Hypothalamus (tissue), 51 donors: ENCODE data around the gene CCDC107.

ENCODE experiments used
- DNase-seq, 51 donors: peaks; one replicate each; lab custom pipeline; 2025; lab: John Stamatoyannopoulos, UW

The CCDC107 gene

GRCh38 chr9:35658968-35659220 is 802 bp downstream of the CCDC107 start:
- peak in 8 of 51 donors; percentile 13 to 46 (median 20) for DNase-seq

- DNase-seq: no peak
These were observed 1.2 kb downstream of the CCDC107 start for GRCh38 chr9:35659340-35659739.

- DNase-seq: peak in 9 of 51 donors; percentile 2 to 19 (median 12)
These were observed 2.9 kb downstream of the CCDC107 start for GRCh38 chr9:35660966-35661415.

- DNase-seq: no peak
These were observed 3.8 kb downstream of the CCDC107 start for GRCh38 chr9:35661756-35662350.

- DNase-seq: no peak
These were observed 4.3 kb downstream of the CCDC107 start for GRCh38 chr9:35662437-35662836.

GRCh38 chr9:35664531-35665470 is 6.7 kb downstream of the CCDC107 start, which contains the start of gene ARHGEF39:
Gene ARHGEF39 (minus strand): TSS chr9:35665195. CDS start chr9:35665169, 26 bp downstream.
- peak in 47 of 51 donors; percentile 14 to 80 (median 54) for DNase-seq

GRCh38 chr9:35665471-35665818 is 7.4 kb downstream of the CCDC107 start:
- no peak for DNase-seq

- DNase-seq: no peak
These were observed 8.0 kb downstream of the CCDC107 start for GRCh38 chr9:35666045-35666444.

- DNase-seq: no peak
These were observed 8.5 kb downstream of the CCDC107 start for GRCh38 chr9:35666549-35666948.

- DNase-seq: no peak
These were observed 9.8 kb downstream of the CCDC107 start for GRCh38 chr9:35667939-35668338.

GRCh38 chr9:35669331-35670145 is 11.4 kb downstream of the CCDC107 start:
- DNase-seq: no peak

- peak in 17 of 51 donors; percentile 5 to 53 (median 17) for DNase-seq
These were observed 15.3 kb downstream of the CCDC107 start, which contains the start of gene CA9 for GRCh38 chr9:35673132-35674024. Gene CA9 (plus strand): TSS chr9:35673928. CDS start chr9:35673960, 32 bp downstream.

GRCh38 chr9:35674025-35674361 is 15.9 kb downstream of the CCDC107 start:
- no peak for DNase-seq

GRCh38 chr9:35675204-35675603 is 17.1 kb downstream of the CCDC107 start:
- DNase-seq: no peak

GRCh38 chr9:35675732-35676392 is 17.8 kb downstream of the CCDC107 start:
- DNase-seq: peak in 17 of 51 donors; percentile 6 to 51 (median 25)

- no peak for DNase-seq
These were observed 21.0 kb downstream of the CCDC107 start for GRCh38 chr9:35679091-35679490.

- no peak for DNase-seq
These were observed 21.8 kb downstream of the CCDC107 start for GRCh38 chr9:35679766-35680330.

- no peak for DNase-seq
These were observed 22.4 kb downstream of the CCDC107 start for GRCh38 chr9:35680331-35681105.
